Gastrocnemius medialis (tissue), 4 donors: ENCODE measurements around the gene EYS. TPM values are rescaled to one million over a fixed set of nuclear protein-coding genes. Genes with fewer than 3 reads are reported as not detected.

Experiments used
- ATAC-seq, 2 donors: fragments of 150-250 bp; one replicate each; pipeline ENCODE4 v1.9.1; 2016
- DNase-seq, 2 donors: peaks; one replicate each; pipeline ENCODE4 v3.0.0-alpha.2; 2019
- H3K27ac ChIP-seq, 4 donors: fragments of 200-600 bp; sonication (generic); 1 replicate in 1 of 4; 2 replicates in 3 of 4; pipeline ENCODE4 v1.5.1; 2016 to 2018; ENCODE audit warnings: mild to moderate bottlenecking in 2 of 4, moderate library complexity in 1 of 4
- H3K27me3 ChIP-seq, 3 donors: fragments of 200-600 bp; sonication (generic) in 2 of 3; 1 replicate in 1 of 3; 2 replicates in 2 of 3; pipeline versions ENCODE4 v1.5.1 to v1.6.0; 2016 to 2019; ENCODE audit warnings: mild to moderate bottlenecking in 1 of 3, moderate library complexity in 1 of 3
- H3K36me3 ChIP-seq, 2 donors: fragments of 200-600 bp; sonication (generic) in 1 of 2; one replicate each; pipeline ENCODE4 v1.5.1; 2017 to 2018
- H3K4me1 ChIP-seq, 2 donors: fragments of 200-600 bp; sonication (generic) in 1 of 2; one replicate each; pipeline ENCODE4 v1.5.1; 2016 to 2017; ENCODE audit warnings: mild to moderate bottlenecking in 2 of 2
- H3K4me3 ChIP-seq, 4 donors: fragments of 200-600 bp; sonication (generic) in 3 of 4; 1 replicate in 1 of 4; 2 replicates in 3 of 4; pipeline ENCODE4 v1.5.1; 2016 to 2019; ENCODE audit warnings: mild to moderate bottlenecking in 2 of 4
- H3K9me3 ChIP-seq, 3 donors: fragments of 200-600 bp; sonication (generic) in 2 of 3; 1 replicate in 1 of 3; 2 replicates in 2 of 3; pipeline ENCODE4 v1.5.1; 2016 to 2019
- CTCF ChIP-seq, 5 experiments: fragments of 450-650 bp in 3 of 5; fragments of 200-600 bp in 2 of 5; sonication (generic) in 2 of 5; IDR thresholded peaks in 4 of 5; conservative IDR thresholded peaks in 1 of 5; 1 replicate in 4 of 5; 2 replicates in 1 of 5; pipeline ENCODE4 v1.5.1; 2016 to 2019; ENCODE audit warnings: antibody characterized with exemption in 5 of 5, mild to moderate bottlenecking in 3 of 5, moderate library complexity in 3 of 5
- POLR2A ChIP-seq, 2 donors: fragments of 450-650 bp; IDR thresholded peaks; one replicate each; pipeline ENCODE4 v1.6.1; 2017; ENCODE audit warnings: antibody characterized with exemption in 2 of 2, mild to moderate bottlenecking in 2 of 2, moderate library complexity in 2 of 2
- in situ Hi-C, 4 donors: fragments of 200-750 bp; cut with MboI; loops; one replicate each; pipeline versions ENCODE4 v1.15.0 to v1.8.0; 2017; ENCODE audit warnings: low sequenced_read_pairs in 4 of 4
- intact Hi-C: fragments of 100-400 bp; cut with DNase I; formaldehyde crosslinking; loops from one replicate; pipeline ENCODE4 v1.15.1; 2023; ENCODE audit warnings: low total_unique reads
- total RNA-seq, 4 donors: library from RNA; depleted of rRNA; stranded (reverse); fragments of >200 nt; gene quantifications; one replicate each; pipeline versions ENCODE4 v1.1.0 to v1.2.3, GENCODE V29; 2016

The EYS gene
- total RNA-seq, 4 donors from 2014 or later = 0.20 TPM; not detected in 3

GRCh38 chr6:64912966-64913365 is 794.1 kb downstream of the EYS start:
- H3K4me1 ChIP-seq = no peaks in the 10 kb centered on the region
- no peaks in the 10 kb centered on the region for H3K9me3 ChIP-seq
- DNase-seq = no peak
- H3K27me3 ChIP-seq = no peaks in the 10 kb centered on the region
- H3K27ac ChIP-seq = no peak overlapping the region
- no peak for ATAC-seq
- in situ Hi-C loops (no loop called here), intact Hi-C loops (no loop called here)
- no peak overlapping the region for H3K4me3 ChIP-seq
- TF ChIP-seq POLR2A (IDR thresholded peaks at IDR 0.05) = no peak
- no peak for TF ChIP-seq CTCF (IDR thresholded peaks at IDR 0.05 in 4 of 5, conservative IDR thresholded peaks at IDR 0.05 in 1 of 5)
- H3K36me3 ChIP-seq = no peaks in the 10 kb centered on the region

DNA sequence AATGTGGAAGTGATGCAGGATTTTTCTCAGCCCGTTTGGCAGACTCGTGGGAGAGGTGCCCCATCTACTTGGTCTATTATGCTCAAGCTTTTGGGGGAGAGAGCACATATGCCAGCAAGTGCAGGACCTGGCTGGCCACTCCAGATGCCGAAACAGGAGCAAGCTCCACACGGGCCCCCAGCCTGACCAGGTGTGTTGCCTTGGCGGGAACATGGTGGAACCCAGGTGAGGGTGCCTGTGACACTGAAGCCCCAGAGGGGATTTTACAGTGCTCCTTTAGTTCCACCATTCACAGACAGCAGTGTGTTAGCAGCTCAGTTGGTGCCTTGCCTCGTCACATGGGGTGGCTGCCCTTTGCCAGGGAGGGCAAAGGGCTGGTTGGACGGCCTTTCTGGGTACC is 798.9 kb downstream of the EYS start:
- ATAC-seq (no peak), DNase-seq (no peak)
- H3K9me3 ChIP-seq = no peaks in the 10 kb centered on the region
- H3K27me3 ChIP-seq = no peaks in the 10 kb centered on the region
- no peak overlapping the region for H3K27ac ChIP-seq
- H3K4me1 ChIP-seq = no peaks in the 10 kb centered on the region
- no peaks in the 10 kb centered on the region for H3K36me3 ChIP-seq
- no peak overlapping the region for H3K4me3 ChIP-seq
- TF ChIP-seq CTCF (IDR thresholded peaks at IDR 0.05 in 4 of 5, conservative IDR thresholded peaks at IDR 0.05 in 1 of 5) (no peak), POLR2A (IDR thresholded peaks at IDR 0.05) (no peak)
- intact Hi-C loops = no loop called here
- in situ Hi-C loops = no loop called here

DNA sequence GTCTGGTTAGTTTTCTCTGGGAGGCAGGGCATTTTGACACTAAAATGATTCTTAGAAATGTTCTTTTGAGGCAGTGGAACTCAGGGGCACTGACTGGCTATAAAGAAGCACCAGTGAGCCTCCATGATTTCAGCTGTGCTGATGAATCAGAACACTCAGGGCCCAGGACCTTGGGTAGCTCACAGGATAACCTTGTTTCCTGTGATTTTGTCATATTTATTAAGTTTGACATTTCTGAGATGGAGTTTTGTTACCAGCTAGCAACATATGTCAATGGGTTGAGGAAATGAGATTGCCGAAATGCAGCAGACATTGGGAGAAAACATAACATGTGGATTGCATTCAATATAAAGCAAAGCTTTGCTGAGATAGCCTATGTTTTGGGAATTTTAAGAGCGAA is 802.4 kb downstream of the EYS start:
- no peaks in the 10 kb centered on the region for H3K36me3 ChIP-seq
- H3K9me3 ChIP-seq = no peaks in the 10 kb centered on the region
- H3K27ac ChIP-seq = no peak overlapping the region
- intact Hi-C loops (no loop called here), in situ Hi-C loops (no loop called here)
- DNase-seq = no peak
- H3K27me3 ChIP-seq = no peaks in the 10 kb centered on the region
- H3K4me3 ChIP-seq = no peak overlapping the region
- H3K4me1 ChIP-seq = no peaks in the 10 kb centered on the region
- no peak for ATAC-seq
- no peak for TF ChIP-seq POLR2A (IDR thresholded peaks at IDR 0.05)
- TF ChIP-seq CTCF (IDR thresholded peaks at IDR 0.05 in 4 of 5, conservative IDR thresholded peaks at IDR 0.05 in 1 of 5) = no peak

DNA sequence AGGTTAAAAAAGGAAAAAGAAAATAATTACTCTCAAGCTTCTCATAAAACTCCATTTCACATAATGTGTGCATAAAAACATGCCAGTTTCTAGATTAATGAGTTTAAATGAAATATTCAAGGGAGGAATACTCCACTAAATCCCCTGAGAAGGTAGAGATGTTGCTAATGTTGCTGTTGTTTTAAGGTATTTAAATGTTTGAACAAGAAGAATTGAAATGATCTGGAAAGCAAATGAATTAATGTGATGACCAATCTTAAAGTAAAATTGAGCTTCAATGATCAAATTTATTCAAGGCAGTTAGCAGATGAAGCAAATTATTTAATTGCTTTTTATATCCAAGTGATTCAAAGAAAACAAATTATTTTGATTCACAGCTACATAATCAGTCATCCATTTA is 804.4 kb downstream of the EYS start:
- ATAC-seq (no peak), DNase-seq (no peak)
- no peak for TF ChIP-seq POLR2A (IDR thresholded peaks at IDR 0.05)
- no peak for TF ChIP-seq CTCF (IDR thresholded peaks at IDR 0.05 in 4 of 5, conservative IDR thresholded peaks at IDR 0.05 in 1 of 5)
- H3K36me3 ChIP-seq = no peaks in the 10 kb centered on the region
- in situ Hi-C loops = no loop called here
- no peaks in the 10 kb centered on the region for H3K4me1 ChIP-seq
- intact Hi-C loops = no loop called here
- no peak overlapping the region for H3K27ac ChIP-seq
- no peak overlapping the region for H3K4me3 ChIP-seq
- no peaks in the 10 kb centered on the region for H3K27me3 ChIP-seq
- no peaks in the 10 kb centered on the region for H3K9me3 ChIP-seq

DNA sequence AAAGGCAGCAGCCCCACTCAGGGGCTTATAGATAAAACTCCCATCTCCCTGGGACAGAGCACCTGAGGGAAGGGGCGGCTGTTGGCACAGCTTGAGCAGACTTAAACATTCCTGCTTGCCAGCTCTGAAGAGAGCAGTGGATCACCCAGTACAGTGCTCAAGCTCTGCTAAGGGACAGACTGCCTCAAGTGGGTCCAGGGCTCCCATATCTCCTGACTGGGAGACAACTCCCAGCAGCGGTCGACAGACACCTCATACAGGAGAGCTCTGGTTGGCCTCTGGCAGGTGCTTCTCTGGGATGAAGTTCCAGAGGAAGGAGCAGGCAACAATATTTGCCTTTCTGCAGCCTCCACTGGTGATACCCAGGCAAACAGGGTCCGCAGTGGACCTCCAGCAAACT is 810.1 kb downstream of the EYS start:
- Histone ChIP-seq H3K27me3 (no peaks in the 10 kb centered on the region), H3K4me1 (no peaks in the 10 kb centered on the region), H3K9me3 (no peaks in the 10 kb centered on the region), H3K27ac (no peak overlapping the region), H3K4me3 (no peak overlapping the region), H3K36me3 (no peaks in the 10 kb centered on the region)
- ATAC-seq (no peak), DNase-seq (no peak)
- TF ChIP-seq POLR2A (IDR thresholded peaks at IDR 0.05) (no peak), CTCF (IDR thresholded peaks at IDR 0.05 in 4 of 5, conservative IDR thresholded peaks at IDR 0.05 in 1 of 5) (no peak)
- intact Hi-C loops (no loop called here), in situ Hi-C loops (no loop called here)
